ENCODE measurements around the gene REX1BD. TPM values are rescaled to one million over a fixed set of nuclear protein-coding genes. Genes with fewer than 3 reads are reported as not detected.

REX1BD gene
- total and polyA plus RNA-seq, 2 donors (not counting 1 experiment from before 2014, with no cell fraction given), result 90.9 to 164 TPM

GRCh38 chr19:18608805-18609716 is 20.5 kb downstream of the REX1BD start:
- no peak for ATAC-seq (ENCODE audit: low read depth)
- no peaks in the 10 kb centered on the region for H4K20me1 ChIP-seq (ENCODE audit: control insufficient read depth, insufficient read depth, low read length, poor library complexity, severe bottlenecking)
- H3K4me1 ChIP-seq (ENCODE audit: control insufficient read depth in 2 of 2, insufficient read depth in 2 of 2, low read length in 2 of 2), result peaks cover 51 to 62% of the 10 kb centered on the region in 2 donors
- Mint-ChIP-seq H3K27ac (no peak overlapping the region), H3K9me3 (ENCODE audit: insufficient read depth) (no peaks in the 10 kb centered on the region), H3K4me3 (peak overlapping the region; percentile 23), H3K27me3 (peaks cover 48% of the 10 kb centered on the region), H3K4me1 (peaks cover 40% of the 10 kb centered on the region)
- H3K4me2 ChIP-seq (replicated peaks; ENCODE audit: low read depth, low read length, poor library complexity, severe bottlenecking), result no peak overlapping the region
- no peak overlapping the region for H3K9ac ChIP-seq (ENCODE audit: low read length)
- peaks cover 0 to 27% (median 0%) of the 10 kb centered on the region in 3 donors for H3K9me3 ChIP-seq (ENCODE audit: control extremely low read depth in 1 of 3, control insufficient read depth in 2 of 3, insufficient read depth in 1 of 3, low read length in 2 of 3)
- H3K27me3 ChIP-seq (replicated peaks in 1 of 4; ENCODE audit: control extremely low read depth in 1 of 4, control insufficient read depth in 3 of 4, insufficient read depth in 4 of 4, low read length in 3 of 4), result peaks cover 0 to 88% (median 68%) of the 10 kb centered on the region in 4 experiments
- TF ChIP-seq CTCF (IDR thresholded peaks at IDR 0.05) (no peak), EZH2 (IDR thresholded peaks at IDR 0.05; ENCODE audit: borderline replicate concordance, insufficient read depth, low read depth, low read length, poor library complexity, severe bottlenecking) (no peak)
- ChIA-PET CTCF (no interaction called here), POLR2A (no interaction called here)
- WGBS (ENCODE audit: insufficient coverage), result 42% methylated on average over 8 of the region's 9 CpGs
- no peak overlapping the region for H3K4me3 ChIP-seq (ENCODE audit: control extremely low read depth in 1 of 5, extremely low read depth in 1 of 5, insufficient read depth in 1 of 5, low read depth in 2 of 5, low read length in 4 of 5)
- intact Hi-C loops (cut with micrococcal nuclease), result no loop called here
- no peak overlapping the region for H2AFZ ChIP-seq (ENCODE audit: insufficient read depth, low read depth, low read length, poor library complexity, severe bottlenecking)
- no peaks in the 10 kb centered on the region for H3K36me3 ChIP-seq (replicated peaks in 1 of 2; ENCODE audit: control extremely low read depth in 1 of 2, control insufficient read depth in 1 of 2, extremely low read depth in 1 of 2, insufficient read depth in 2 of 2, low read length in 1 of 2)
- no peak for DNase-seq
- H3K27ac ChIP-seq (ENCODE audit: low read length in 2 of 2), result no peak overlapping the region
- H3K79me2 ChIP-seq (ENCODE audit: control insufficient read depth, insufficient read depth, low read length), result no peaks in the 10 kb centered on the region

GRCh38 chr19:18609717-18610051 is 21.1 kb downstream of the REX1BD start:
- Histone ChIP-seq H3K4me1 (ENCODE audit: control insufficient read depth in 2 of 2, insufficient read depth in 2 of 2, low read length in 2 of 2) (peaks cover 46 to 61% of the 10 kb centered on the region in 2 donors), H3K36me3 (replicated peaks in 1 of 2; ENCODE audit: control extremely low read depth in 1 of 2, control insufficient read depth in 1 of 2, extremely low read depth in 1 of 2, insufficient read depth in 2 of 2, low read length in 1 of 2) (no peaks in the 10 kb centered on the region), H3K79me2 (ENCODE audit: control insufficient read depth, insufficient read depth, low read length) (no peaks in the 10 kb centered on the region), H3K9me3 (ENCODE audit: control extremely low read depth in 1 of 3, control insufficient read depth in 2 of 3, insufficient read depth in 1 of 3, low read length in 2 of 3) (peaks cover 0 to 27% (median 0%) of the 10 kb centered on the region in 3 donors), H3K27me3 (replicated peaks in 1 of 4; ENCODE audit: control extremely low read depth in 1 of 4, control insufficient read depth in 3 of 4, insufficient read depth in 4 of 4, low read length in 3 of 4) (peaks cover 0 to 88% (median 67%) of the 10 kb centered on the region in 4 experiments), H3K4me2 (replicated peaks; ENCODE audit: low read depth, low read length, poor library complexity, severe bottlenecking) (no peak overlapping the region), H3K27ac (ENCODE audit: low read length in 2 of 2) (no peak overlapping the region), H2AFZ (ENCODE audit: insufficient read depth, low read depth, low read length, poor library complexity, severe bottlenecking) (no peak overlapping the region), H3K4me3 (ENCODE audit: control extremely low read depth in 1 of 5, extremely low read depth in 1 of 5, insufficient read depth in 1 of 5, low read depth in 2 of 5, low read length in 4 of 5) (no peak overlapping the region), H4K20me1 (ENCODE audit: control insufficient read depth, insufficient read depth, low read length, poor library complexity, severe bottlenecking) (no peaks in the 10 kb centered on the region), H3K9ac (ENCODE audit: low read length) (no peak overlapping the region)
- Mint-ChIP-seq H3K4me3 (no peak overlapping the region), H3K27me3 (peaks cover 54% of the 10 kb centered on the region), H3K4me1 (peaks cover 42% of the 10 kb centered on the region), H3K27ac (no peak overlapping the region), H3K9me3 (ENCODE audit: insufficient read depth) (no peaks in the 10 kb centered on the region)
- DNase-seq (no peak), ATAC-seq (ENCODE audit: low read depth) (no peak)
- ChIA-PET CTCF (no interaction called here), POLR2A (no interaction called here)
- intact Hi-C loops (cut with micrococcal nuclease), result no loop called here
- TF ChIP-seq EZH2 (IDR thresholded peaks at IDR 0.05; ENCODE audit: borderline replicate concordance, insufficient read depth, low read depth, low read length, poor library complexity, severe bottlenecking), result no peak
- TF ChIP-seq CTCF (IDR thresholded peaks at IDR 0.05), result no peak
- WGBS (ENCODE audit: insufficient coverage), result no CpG with 5 or more reads among the region's 2 CpGs

Data from B cell (primary cell).